Caco-2 (cell line): ENCODE results near the gene SLC22A16. TPM values are rescaled to one million over a fixed set of nuclear protein-coding genes. Genes with fewer than 3 reads are reported as not detected.

Source experiments
- Bru-seq: library from RNA; stranded (reverse); fragments of 400-500 nt; gene quantifications from one replicate; lab custom pipeline; 2021; lab: Mats Ljungman, UMichigan
- BruChase-seq, 2 experiments: library from RNA; stranded (reverse); fragments of 400-500 nt; gene quantifications; one replicate each; lab custom pipeline; 2021; lab: Mats Ljungman, UMichigan
- BruUV-seq: library from RNA; stranded (reverse); fragments of 400-500 nt; replicated peaks from 2 replicates; lab custom pipeline; 2021; lab: Mats Ljungman, UMichigan
- CTCF ChIA-PET: fragments of 300-600 bp; sonication (Branson Sonifier 250); formaldehyde crosslinking; loops from one replicate; lab custom pipeline; 2022; ENCODE audit warnings: antibody characterized with exemption; lab: Charles Lee
- POLR2A ChIA-PET: fragments of 300-600 bp; sonication (Branson Sonifier 250); formaldehyde crosslinking; loops from one replicate; lab custom pipeline; 2022; ENCODE audit warnings: antibody characterized with exemption; lab: Charles Lee
- DNase-seq, 2 experiments: peaks; one replicate each; pipeline versions ENCODE4 v3.0.0 to v3.0.0-alpha.2; 2020 to 2022
- H3K27me3 ChIP-seq: replicated peaks from 2 replicates; pipeline ENCODE4 v1.6.0; 2011; ENCODE audit warnings: low read length; ENCODE audit not compliant: control insufficient read depth, insufficient read depth
- H3K36me3 ChIP-seq: 2 replicates; pipeline ENCODE4 v1.5.1; 2011; ENCODE audit warnings: low read length; ENCODE audit not compliant: control insufficient read depth, insufficient read depth
- H3K4me1 ChIP-seq: fragments of 250-450 bp; sonication (Bioruptor Pico); 2 replicates; pipeline ENCODE4 v1.5.1; 2020; ENCODE audit warnings: mild to moderate bottlenecking
- H3K4me3 ChIP-seq: 2 replicates; pipeline ENCODE4 v1.5.1; 2011; ENCODE audit warnings: low read depth, mild to moderate bottlenecking, control low read depth, low read length
- H3K9me3 ChIP-seq: fragments of 250-450 bp; sonication (Bioruptor Pico); 2 replicates; pipeline ENCODE4 v1.5.1; 2020; ENCODE audit warnings: mild to moderate bottlenecking, moderate library complexity
- H3K27ac Mint-ChIP-seq: one replicate; pipeline ENCODE4 v1.8.0; 2022; ENCODE audit warnings: mixed read lengths; ENCODE audit not compliant: unreplicated experiment
- H3K27me3 Mint-ChIP-seq: one replicate; pipeline ENCODE4 v1.8.0; 2022; ENCODE audit warnings: mixed read lengths; ENCODE audit not compliant: insufficient read depth, unreplicated experiment
- H3K36me3 Mint-ChIP-seq: one replicate; pipeline ENCODE4 v1.8.0; 2022; ENCODE audit warnings: mild to moderate bottlenecking, mixed read lengths; ENCODE audit not compliant: insufficient read depth, unreplicated experiment
- H3K4me1 Mint-ChIP-seq: one replicate; pipeline ENCODE4 v1.8.0; 2022; ENCODE audit warnings: low read depth, mixed read lengths; ENCODE audit not compliant: unreplicated experiment
- H3K4me3 Mint-ChIP-seq: one replicate; pipeline ENCODE4 v1.8.0; 2022; ENCODE audit warnings: mild to moderate bottlenecking, moderate library complexity, mixed read lengths; ENCODE audit not compliant: unreplicated experiment
- H3K9me3 Mint-ChIP-seq: one replicate; pipeline ENCODE4 v1.8.0; 2022; ENCODE audit warnings: mixed read lengths; ENCODE audit not compliant: unreplicated experiment
- intact Hi-C: fragments of 100-400 bp; cut with micrococcal nuclease; formaldehyde crosslinking; loops from one replicate; pipeline ENCODE4 v1.10.0; 2022; ENCODE audit not compliant: unreplicated experiment
- long read RNA-seq: library from polyadenylated mRNA; stranded (forward); transcript quantifications from one replicate; pipeline ENCODE4 v2.0.0, GENCODE V29; 2022
- total RNA-seq: library from RNA; stranded (reverse); gene quantifications from 2 replicates; pipeline ENCODE4 v1.2.3, GENCODE V29; 2022
- TF ChIP-seq, protein P1 (sequence below), 2 experiments: fragments of 200-600 bp in 1 of 2; IDR thresholded peaks; 1 replicate in 1 of 2; 2 replicates in 1 of 2; pipeline versions ENCODE4 v1.5.1 to v1.8.0; 2011 to 2022; ENCODE audit warnings: antibody characterized with exemption in 1 of 2, control low read depth in 1 of 2, inconsistent platforms in 1 of 2, low read depth in 1 of 2, low read length in 1 of 2, mild to moderate bottlenecking in 1 of 2, moderate library complexity in 1 of 2; ENCODE audit not compliant: insufficient read depth in 1 of 2, severe bottlenecking in 1 of 2, unreplicated experiment in 1 of 2

The SLC22A16 gene, protein sequence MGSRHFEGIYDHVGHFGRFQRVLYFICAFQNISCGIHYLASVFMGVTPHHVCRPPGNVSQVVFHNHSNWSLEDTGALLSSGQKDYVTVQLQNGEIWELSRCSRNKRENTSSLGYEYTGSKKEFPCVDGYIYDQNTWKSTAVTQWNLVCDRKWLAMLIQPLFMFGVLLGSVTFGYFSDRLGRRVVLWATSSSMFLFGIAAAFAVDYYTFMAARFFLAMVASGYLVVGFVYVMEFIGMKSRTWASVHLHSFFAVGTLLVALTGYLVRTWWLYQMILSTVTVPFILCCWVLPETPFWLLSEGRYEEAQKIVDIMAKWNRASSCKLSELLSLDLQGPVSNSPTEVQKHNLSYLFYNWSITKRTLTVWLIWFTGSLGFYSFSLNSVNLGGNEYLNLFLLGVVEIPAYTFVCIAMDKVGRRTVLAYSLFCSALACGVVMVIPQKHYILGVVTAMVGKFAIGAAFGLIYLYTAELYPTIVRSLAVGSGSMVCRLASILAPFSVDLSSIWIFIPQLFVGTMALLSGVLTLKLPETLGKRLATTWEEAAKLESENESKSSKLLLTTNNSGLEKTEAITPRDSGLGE
- not detected in 2 replicates for total RNA-seq
- percentile 8 among the genes with signal in this experiment for Bru-seq, nascent RNA
- BruChase-seq, experiment 1, labeled RNA remaining after a 2-hour chase: percentile 9 among the genes with signal in this experiment
- not detected for BruChase-seq, experiment 2, labeled RNA remaining after a 6-hour chase
- long read RNA-seq: 0 reads

- H3K27ac Mint-ChIP-seq: no peak within 1 kb of the TSS
- ChIA-PET POLR2A (no interaction called here), CTCF (no interaction called here)
- no peaks in the 10 kb centered on the region for H3K4me1 Mint-ChIP-seq
- H3K36me3 Mint-ChIP-seq: no peaks in the 10 kb centered on the region
- Histone ChIP-seq H3K4me1 (no peaks in the 10 kb centered on the region), H3K9me3 (0 out of 2 replicates have a peak, but pooled peaks cover 3% of the 10 kb centered on the region), H3K4me3 (no peak within 1 kb of the TSS), H3K27me3 (no peaks in the 10 kb centered on the region), H3K36me3 (no peaks in the 10 kb centered on the region)
- no peak for DNase-seq
- TF ChIP-seq, protein P1, sequence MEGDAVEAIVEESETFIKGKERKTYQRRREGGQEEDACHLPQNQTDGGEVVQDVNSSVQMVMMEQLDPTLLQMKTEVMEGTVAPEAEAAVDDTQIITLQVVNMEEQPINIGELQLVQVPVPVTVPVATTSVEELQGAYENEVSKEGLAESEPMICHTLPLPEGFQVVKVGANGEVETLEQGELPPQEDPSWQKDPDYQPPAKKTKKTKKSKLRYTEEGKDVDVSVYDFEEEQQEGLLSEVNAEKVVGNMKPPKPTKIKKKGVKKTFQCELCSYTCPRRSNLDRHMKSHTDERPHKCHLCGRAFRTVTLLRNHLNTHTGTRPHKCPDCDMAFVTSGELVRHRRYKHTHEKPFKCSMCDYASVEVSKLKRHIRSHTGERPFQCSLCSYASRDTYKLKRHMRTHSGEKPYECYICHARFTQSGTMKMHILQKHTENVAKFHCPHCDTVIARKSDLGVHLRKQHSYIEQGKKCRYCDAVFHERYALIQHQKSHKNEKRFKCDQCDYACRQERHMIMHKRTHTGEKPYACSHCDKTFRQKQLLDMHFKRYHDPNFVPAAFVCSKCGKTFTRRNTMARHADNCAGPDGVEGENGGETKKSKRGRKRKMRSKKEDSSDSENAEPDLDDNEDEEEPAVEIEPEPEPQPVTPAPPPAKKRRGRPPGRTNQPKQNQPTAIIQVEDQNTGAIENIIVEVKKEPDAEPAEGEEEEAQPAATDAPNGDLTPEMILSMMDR (IDR thresholded peaks at IDR 0.05; ENCODE audit: insufficient read depth in 1 of 2, low read depth in 1 of 2, low read length in 1 of 2, severe bottlenecking in 1 of 2, unreplicated experiment in 1 of 2): no peak
- no peak within 1 kb of the TSS for H3K4me3 Mint-ChIP-seq
- intact Hi-C loops: no loop called here
- H3K9me3 Mint-ChIP-seq: no peaks in the 10 kb centered on the region
- no peaks in the 10 kb centered on the region for H3K27me3 Mint-ChIP-seq
- no TSS peak for BruUV-seq
These were observed at the start of gene SLC22A16 for GRCh38 chr6:110476046-110476849. SLC22A16 (minus strand) TSS chr6:110476613; CDS start chr6:110476574, 39 bp downstream.

DNA sequence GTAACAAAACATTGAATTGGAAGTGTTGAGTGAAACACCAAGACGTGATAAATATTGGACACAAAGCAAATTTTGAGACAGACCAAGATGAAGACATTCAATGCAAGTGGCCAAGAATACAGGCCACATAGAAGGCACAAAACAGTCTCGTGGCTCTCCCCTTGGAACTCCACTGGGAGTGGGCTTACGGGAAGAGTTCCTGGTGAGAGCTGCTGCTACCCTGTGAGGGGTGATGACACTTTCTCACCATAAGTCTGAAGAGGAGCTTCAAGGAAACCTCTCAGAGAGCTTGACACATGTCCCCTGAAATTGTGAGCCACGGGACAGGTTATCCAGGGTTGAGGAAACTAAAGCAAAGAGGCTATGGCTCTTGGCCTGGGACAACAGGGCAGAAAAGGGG lies 48.6 kb upstream of the SLC22A16 start:
- Histone ChIP-seq H3K36me3 (no peaks in the 10 kb centered on the region), H3K4me1 (peaks cover 3% of the 10 kb centered on the region; the same call in 1 of the 2 replicates), H3K9me3 (no peaks in the 10 kb centered on the region), H3K27me3 (no peaks in the 10 kb centered on the region), H3K4me3 (no peak overlapping the region)
- Mint-ChIP-seq H3K27ac (no peak overlapping the region), H3K4me1 (no peaks in the 10 kb centered on the region), H3K9me3 (no peaks in the 10 kb centered on the region), H3K27me3 (no peaks in the 10 kb centered on the region), H3K36me3 (no peaks in the 10 kb centered on the region), H3K4me3 (no peak overlapping the region)
- BruUV-seq: no TSS peak
- TF ChIP-seq, protein P1 (IDR thresholded peaks at IDR 0.05; ENCODE audit: insufficient read depth in 1 of 2, low read depth in 1 of 2, low read length in 1 of 2, severe bottlenecking in 1 of 2, unreplicated experiment in 1 of 2): no peak
- DNase-seq: no peak
- POLR2A ChIA-PET: no interaction called here
- CTCF ChIA-PET: no interaction called here
- intact Hi-C loops: loop anchor here (5.0 kb wide), 1 partner anchor 732 kb away; a partner anchor contains a TSS

DNA sequence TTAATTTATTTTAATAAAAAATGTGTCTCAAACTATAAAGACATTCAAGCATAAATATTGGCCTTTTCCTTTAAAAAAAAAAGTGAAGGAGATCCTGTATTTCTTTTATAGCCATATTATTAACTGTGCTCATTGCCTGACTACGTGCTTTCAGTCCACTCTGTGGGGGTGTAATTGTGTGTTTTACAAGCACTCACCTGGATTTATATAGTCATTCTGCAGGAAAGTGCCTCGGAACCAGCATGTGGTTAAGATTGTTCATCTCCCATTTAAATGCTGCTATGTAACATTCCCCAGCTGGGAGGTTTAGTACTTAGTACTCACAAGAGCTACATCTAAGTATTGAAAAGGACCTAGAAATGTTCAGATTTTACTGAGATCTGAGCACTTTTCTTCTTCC lies 47.9 kb upstream of the SLC22A16 start:
- Mint-ChIP-seq H3K4me3 (no peak overlapping the region), H3K27ac (no peak overlapping the region), H3K9me3 (no peaks in the 10 kb centered on the region), H3K4me1 (no peaks in the 10 kb centered on the region), H3K36me3 (no peaks in the 10 kb centered on the region), H3K27me3 (no peaks in the 10 kb centered on the region)
- no peak for DNase-seq
- H3K27me3 ChIP-seq: no peaks in the 10 kb centered on the region
- H3K9me3 ChIP-seq: no peaks in the 10 kb centered on the region
- TF ChIP-seq, protein P1 (IDR thresholded peaks at IDR 0.05; ENCODE audit: insufficient read depth in 1 of 2, low read depth in 1 of 2, low read length in 1 of 2, severe bottlenecking in 1 of 2, unreplicated experiment in 1 of 2): no peak
- intact Hi-C loops: no loop called here
- ChIA-PET POLR2A (no interaction called here), CTCF (no interaction called here)
- H3K36me3 ChIP-seq: no peaks in the 10 kb centered on the region
- BruUV-seq: no TSS peak
- H3K4me3 ChIP-seq: no peak overlapping the region
- peaks cover 3% of the 10 kb centered on the region; the same call in 1 of the 2 replicates for H3K4me1 ChIP-seq
